SIG-M5 treated with dmso at 0.1 percent for 504 hours (cell line): ENCODE data around the gene CDC27.
"Not testable (repeated sequence)": the region's sequence is repeated elsewhere in the genome, so short reads cannot be mapped to it uniquely, and the experiment has no call there.

Experiments
- DNase-seq: peaks from one replicate; lab custom pipeline; 2025; ENCODE audit not compliant: unreplicated experiment; lab: John Stamatoyannopoulos, UW

Gene CDC27

DNA sequence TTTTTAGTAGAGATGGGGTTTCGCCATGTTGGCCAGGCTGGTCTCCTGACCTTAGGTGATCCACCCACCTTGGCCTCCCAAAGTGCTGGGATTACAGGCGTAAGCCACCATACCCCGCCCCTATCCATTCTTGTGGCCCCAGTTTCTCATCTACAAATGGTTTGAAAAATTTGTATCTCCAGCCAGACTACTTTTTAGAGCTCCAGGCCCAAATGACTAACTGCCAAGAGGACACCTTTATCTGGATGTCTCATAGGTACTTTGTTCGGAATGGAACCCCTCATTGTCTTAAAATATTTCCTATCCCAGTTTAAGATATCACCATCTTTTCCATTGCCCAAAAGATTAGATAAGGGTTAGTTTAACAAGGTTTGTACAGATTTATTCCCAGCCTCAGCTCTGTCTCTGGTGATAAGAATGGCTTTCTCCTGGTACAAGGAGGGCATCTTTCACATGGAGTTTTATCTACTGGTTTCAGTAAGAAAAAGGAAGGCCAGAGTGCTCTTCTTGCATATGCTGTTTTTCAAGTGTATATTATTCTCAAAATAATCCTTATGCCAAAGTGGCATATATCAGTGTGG is 4.9 kb upstream of the CDC27 start:
- DNase-seq = no peak

DNA sequence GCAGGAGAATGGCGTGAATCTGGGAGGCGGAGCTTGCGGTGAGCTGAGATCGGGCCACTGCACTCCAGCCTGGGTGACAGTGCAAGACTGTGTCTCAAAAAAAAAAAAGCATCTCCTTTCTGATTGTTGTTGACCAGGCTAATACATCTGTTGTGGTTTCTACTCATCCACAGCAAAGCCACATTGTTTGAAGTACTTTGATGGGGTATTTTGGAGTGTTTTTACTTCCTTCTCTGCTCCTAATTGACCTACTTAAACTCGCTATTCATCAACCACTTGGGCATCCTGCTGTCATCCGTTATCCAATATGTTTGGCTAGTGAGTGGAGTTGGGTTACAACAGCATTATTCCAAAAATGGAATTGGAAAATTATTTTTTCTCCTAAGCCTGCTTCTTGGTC is 3.5 kb upstream of the CDC27 start:
- DNase-seq = no peak

DNA sequence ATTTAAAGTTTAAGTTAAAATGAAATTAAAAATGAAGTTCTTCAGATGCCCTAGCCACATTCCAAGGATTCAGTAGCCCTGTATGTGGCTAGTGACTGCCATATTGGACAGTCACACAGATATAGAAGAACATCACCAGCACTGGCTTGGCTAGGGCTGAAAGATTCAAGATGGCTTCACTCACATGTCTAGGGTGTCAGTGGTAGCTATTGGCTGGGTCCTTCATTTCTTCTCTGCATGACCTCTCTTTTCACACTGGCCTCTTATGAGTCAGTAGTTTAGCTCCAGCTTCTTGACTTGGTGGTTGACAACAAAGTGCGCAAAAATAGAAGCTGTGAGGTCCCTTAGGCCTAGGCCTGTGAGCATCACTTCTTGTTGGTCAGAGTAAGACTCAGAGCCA is 1.7 kb upstream of the CDC27 start:
- no peak for DNase-seq

DNA sequence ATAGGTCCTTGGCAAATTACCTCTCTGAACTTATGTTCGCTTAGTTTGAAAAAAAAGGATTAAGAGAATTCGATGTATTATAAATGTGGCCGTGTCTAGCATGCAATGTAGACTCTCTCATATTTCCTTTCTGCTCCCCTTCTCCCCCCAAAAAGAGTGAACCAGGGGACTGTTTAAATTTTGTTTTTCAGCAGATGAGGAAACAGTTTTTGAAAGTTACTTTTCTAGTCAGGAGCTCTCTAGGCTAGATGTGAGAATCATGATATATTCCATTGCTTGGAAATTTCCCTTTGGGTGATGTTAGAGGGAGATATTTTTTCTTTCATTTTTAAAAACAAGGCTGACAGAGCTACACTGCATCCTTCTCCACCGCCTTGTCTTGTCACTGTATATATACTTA is 1.1 kb upstream of the CDC27 start:
- DNase-seq = no peak

DNA sequence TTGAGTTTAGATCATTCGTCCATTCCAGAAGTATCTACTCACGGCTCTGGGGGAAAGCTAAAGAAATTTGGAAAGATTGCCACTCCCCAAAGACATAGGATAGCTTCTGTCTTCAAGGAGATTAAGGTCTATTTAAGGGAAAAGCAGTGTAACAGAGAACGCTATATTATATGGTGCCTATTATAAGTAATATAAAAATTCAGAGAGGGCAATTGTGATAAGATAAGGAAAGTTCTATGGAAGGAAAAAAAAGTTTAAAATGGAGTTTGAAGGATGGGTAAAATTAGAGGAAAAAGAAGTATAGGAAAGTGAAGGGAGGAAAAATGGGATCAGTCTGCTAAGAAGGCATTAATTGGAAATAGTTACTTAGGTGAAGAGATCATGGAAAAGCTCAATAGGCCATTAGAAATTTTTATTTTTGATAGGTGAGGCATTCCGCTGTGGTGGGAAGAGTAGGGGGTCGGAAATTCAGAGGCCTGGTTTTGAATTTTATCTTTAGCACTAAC is 690 bp upstream of the CDC27 start:
- no peak for DNase-seq

DNA sequence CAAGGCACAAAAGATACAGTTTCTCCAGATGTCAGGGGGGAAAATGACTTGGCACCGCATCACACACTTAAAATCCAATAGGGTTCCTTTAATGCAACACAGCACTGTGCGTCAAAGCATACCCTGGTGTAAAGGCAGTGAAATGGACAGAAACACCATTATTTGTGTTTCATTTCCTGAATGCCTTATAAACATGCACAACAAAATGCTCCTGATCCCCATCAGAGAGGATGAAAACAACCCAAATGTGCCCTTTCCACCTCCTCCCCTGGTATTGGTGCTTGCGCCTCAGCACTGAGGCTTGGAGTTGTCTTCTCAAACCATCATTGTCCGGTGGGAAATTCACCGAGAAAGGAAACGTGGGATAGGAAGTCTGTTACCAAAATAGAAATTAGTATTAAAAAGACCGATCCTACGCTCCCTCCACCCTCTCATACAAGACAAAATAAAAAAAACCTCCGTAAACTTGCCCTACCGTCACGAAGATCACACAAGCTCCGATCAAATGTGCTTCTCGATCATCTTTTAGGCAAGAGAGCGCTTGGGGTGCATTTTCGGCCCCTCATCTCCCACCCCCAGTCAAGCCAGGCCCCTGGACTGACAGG is 722 bp downstream of the CDC27 start:
- DNase-seq = peak; percentile 44

DNA sequence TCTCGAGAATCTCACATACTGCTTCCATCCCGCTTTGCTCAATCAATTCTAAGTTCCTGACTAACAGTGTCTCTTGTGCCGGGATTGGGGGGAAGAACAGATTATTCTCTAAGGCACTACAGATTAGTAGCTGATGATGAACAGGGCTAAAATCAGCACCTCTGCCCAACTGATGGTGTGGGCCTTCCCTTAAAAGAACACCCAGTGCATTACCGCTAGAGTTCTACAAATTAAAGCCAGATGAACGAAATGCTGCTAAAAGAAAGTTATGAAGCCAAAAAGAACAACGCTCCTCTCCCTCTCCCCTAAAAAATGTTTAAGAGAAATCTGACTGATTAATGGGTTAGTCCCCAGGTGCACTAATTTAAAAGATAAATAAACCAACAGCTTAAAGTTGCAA is 4.4 kb downstream of the CDC27 start:
- DNase-seq = no peak

DNA sequence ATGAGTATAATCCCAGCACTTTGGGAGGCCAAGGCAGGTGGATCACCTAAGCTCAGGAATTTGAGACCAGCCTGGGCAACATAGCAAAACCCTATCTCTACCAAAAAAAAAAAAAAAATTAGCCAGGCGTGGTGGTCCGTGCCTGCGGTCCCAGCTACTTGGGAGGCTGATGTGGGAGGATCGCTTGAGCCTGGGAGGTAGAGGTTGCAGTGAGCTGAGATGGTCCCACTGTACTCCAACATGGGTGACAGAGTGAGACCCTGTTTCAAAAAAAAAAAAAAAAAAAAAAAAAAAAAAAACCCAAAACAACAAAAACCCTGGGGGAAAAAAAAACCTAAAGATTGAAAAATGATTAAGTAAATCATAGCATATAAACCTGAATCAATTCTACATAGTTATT is 8.1 kb downstream of the CDC27 start:
- DNase-seq = not testable (repeated sequence)

DNA sequence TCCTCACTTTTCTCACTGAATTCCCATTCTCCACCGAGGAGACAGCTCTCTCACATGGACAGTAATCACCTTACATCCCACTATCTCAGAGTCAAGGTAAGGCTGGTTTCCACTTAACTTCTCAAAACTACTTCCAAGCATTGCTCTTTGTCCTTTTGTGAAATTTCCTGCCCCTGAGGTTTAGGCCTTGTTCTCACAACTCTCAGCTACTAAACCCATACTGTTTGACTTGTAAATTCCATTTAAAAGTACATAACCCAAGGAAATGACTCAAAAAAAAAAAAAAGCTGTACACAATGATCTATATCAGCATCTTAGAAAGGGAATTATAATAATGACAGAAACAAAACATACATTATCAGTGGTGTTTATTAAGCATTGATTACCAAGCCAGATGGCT is 8.8 kb downstream of the CDC27 start:
- no peak for DNase-seq

DNA sequence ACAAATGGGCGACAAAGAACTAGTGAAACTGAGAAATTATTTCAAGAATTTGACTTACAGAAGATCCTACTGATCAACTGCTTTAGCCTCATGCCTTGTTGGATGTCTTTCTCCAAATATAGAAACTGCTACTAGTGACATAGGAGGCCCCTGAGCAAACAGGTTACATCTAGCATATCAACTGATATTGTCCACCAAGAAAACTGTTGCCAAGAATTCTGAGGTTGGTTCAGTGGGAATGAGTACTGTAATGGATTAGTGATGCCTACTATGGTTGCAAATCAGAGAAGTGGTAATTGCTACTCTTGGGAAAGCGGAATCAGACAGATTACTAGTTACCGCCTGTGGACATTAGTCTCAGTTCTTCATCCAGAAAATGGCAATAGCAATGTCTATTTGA is 10.0 kb downstream of the CDC27 start:
- DNase-seq = no peak

DNA sequence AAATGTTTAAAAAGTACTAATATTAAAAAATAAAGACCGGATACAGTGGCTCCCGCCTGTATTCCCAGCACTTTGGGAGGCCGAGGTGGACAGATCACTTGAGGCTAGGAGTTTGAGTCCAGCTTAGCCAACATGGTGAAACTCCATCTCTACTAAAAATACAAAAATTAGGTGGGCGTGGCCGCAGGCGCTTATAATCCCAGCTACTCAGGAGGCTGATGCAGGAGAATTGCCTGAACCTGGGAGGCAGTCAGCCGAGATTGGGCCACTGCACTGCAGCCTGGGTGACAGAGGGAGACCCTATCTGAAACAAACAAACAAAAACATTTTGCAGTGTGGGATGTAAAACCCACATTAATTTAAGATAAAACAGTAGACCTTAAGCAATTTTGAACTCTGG is 11.8 kb downstream of the CDC27 start:
- no peak for DNase-seq

DNA sequence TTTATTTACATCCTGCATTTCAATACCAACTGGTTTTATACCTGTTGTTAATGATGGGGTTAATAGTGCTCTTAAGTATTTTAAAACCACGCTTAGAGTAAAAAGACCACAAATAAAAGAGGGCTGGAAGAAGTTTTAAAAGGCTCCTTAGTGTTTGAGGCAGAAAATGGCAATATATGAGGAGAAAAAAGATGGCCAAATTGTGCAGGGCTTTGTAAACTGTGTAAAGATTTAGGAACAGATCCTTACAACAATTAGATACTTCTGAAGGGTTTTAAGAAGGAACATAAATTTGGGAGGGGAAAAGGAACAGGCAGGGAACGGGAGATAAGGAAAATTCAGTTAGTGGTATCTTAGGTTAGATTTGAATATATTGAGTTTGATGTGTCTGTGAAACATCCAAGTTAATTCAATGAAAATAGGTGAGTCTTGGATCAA is 12.7 kb downstream of the CDC27 start:
- DNase-seq = no peak

DNA sequence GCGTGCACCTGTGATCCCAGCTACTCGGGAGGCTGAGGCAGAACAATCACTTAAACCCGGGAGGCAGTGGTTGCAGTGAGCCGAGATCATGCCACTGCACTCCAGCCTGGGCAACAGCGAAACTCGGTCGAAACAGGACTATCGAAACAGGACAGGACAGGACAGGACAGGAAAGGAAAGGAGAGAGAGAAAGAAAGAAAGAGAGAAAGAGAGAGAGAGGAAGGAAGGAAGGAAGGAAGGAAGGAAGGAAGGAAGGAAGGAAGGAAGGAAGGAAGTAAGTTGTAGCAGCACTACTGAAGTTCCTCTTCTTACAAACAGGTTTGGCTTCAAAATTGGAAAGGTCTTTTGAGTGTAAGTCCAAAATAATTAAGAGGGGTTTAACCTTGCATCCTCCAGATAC is 14.3 kb downstream of the CDC27 start:
- not testable (repeated sequence) for DNase-seq

DNA sequence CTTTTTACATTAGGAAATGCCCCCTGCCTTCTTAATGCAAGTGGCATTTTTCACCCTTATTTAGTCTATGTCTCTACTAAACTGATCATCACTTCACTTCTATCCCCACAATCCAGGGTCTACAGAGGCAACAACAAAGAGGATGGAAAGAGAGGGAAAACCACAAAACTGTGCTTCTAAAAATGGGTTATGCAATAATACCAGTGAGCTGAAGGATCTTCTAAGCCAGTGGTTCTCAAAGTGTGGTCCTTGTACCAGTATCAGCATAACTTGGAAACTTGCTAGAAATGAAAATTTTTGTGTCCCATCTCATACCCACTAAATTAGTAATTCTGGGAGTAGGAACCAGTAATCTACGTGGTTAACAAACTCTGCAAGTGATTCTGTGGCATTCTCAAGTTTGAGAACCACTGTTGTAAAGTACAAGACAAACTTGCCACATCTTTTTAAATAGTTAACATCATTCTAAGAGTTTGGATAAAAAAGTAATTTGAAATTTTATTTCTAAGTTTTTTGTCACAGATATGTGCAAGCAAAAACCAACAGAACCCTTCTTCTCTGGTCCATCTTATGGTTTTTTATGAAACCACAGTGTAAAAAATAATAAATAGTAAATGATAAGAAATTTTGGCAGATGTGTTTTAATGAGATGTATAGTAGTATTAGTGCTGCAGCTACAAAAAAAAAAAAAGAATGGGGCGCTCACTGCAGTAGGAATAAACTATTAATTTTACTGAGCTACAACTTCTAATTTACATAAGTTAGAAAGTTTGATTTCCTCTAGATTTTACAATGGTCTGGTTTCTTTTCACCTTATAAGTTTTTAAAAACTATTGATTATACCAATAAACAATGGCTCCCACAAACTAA is 16.2 kb downstream of the CDC27 start:
- peak; percentile 65 for DNase-seq

DNA sequence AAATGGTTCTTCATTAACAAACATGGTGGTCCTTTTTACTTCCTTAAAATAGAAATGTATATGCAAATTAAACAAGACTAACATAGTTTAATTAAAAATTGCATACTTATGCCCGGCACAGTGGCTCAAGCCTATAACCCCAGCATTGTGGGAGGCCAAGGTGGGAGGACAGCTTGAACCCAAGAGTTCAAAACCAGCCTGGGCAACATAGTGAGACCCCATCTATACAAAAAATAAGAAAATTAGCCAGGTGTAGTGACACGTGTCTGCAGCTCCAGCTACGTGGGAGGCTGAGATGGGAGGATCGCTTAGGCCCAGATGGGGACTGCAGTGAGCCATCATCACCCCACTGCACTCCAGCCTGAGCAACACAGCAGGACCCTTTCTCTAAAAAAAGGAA is 18.4 kb downstream of the CDC27 start:
- DNase-seq = no peak

DNA sequence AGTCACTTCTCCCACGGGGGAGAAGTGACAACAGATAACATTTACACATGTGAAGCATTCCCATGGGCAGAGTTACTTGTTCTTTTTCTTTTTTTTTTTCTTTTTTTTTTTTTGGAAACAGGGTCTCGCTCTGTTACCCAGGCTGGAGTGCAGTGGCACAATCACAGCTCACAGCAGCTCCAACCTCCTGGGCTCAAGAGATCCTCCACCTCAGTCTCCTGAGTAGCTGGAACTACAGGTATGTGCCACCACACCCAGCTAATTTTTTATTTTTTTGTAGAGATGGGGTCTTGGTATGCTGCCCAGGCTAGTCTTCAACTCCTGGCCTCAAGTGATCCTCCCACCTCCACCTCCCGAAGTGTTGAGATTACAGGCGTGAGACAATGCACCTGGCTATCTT is 20.2 kb downstream of the CDC27 start:
- not testable (repeated sequence) for DNase-seq

DNA sequence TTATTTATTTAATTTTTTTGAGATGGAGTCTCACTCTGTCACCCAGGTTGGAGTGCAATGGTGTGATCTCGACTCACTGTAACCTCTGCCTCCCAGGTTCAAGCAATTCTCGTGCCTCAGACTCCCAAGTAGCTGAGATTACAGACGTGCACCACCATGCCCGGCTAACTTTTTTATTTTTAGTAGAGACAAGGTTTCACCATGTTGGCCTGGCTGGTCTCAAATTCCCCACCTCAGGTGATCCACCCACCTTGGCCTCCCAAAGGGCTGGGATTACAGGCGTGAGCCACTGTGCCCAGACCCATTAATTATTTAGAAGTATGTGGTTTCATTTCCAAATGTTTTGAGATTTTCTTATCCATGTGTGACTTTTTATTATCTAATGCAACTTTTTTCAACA is 22.2 kb downstream of the CDC27 start:
- DNase-seq = not testable (repeated sequence)

DNA sequence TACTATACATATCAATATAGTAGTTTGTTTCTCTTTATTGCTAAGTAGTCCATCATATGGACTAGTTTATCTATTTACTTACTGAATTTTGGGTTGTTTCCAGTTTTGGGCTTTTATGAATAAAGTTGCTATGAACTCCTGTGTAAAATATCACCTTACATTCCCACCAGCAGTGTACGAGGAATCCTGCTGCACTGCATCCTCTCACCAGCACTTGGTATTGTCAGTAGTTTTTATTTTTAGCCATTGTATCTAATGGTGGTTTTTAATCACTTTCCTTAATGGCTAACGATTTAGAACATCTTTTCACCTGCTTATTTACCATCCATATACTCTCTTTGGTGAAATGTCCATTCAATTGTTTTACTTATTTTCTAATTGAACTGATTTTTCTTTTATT is 24.0 kb downstream of the CDC27 start:
- DNase-seq = no peak

DNA sequence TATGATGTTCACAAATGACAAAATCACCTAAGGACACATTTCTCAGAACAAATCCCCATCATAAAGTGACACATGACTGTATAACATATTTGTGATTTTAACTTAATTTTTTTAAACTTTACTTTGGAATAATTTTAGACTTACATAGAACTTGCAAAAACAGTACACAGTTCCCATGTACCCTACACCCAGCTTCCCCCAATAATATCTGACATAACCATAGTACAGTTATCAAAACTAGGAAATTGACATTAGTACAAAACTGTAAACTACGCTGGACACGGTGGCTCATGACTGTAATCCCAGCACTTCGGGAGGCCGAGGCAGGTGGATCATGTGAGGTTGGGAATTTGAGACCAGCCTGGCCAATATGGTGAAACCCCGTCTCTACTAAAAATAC is 24.8 kb downstream of the CDC27 start:
- DNase-seq = no peak

DNA sequence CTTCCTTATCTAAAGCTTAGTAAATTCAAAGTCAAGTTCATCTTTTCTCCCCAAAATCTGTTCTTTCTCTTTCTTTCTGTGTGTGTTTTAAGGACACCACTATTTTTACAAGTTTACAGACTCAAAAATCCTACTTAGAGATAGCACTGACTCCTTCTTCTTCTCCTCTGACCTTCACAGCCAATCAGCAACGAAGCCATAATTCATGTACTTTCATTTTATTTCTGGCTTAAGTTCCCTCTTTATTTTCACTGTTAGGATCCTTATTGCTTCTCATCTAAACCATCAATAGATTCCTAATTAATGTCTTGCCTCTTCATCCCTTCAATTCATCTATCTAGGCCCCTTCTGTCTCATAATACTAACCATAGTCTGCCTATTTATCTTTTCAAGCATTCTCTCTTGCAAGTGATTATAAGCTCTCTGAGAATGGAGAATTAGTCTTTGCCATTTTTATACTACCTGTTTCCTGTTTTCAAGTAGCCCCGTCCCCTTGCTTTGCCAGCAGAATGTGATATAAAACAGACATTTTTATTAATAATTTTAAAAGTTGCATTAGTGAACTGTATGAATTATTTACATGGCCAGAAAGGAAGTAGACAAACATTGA is 27.0 kb downstream of the CDC27 start:
- DNase-seq = no peak

DNA sequence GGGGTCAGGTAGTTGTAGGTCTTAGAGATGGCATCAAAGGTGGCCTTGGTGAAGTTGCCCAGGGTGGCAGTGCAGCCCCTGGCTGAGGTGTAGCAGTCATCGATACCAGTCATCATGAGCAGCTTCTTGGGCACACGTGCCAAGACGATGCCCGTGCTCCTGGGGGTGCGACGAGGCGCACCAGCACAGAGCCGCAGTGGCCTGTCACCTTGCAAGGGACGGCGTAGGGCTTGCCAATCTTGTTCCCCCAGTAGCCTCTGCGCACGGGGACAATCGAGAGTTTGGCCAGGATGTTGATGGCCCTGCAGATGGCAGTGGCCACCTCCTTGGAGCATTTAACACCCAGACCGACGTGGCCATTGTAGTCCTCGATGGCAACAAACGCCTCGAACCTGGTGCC is 29.8 kb downstream of the CDC27 start:
- DNase-seq = no peak

DNA sequence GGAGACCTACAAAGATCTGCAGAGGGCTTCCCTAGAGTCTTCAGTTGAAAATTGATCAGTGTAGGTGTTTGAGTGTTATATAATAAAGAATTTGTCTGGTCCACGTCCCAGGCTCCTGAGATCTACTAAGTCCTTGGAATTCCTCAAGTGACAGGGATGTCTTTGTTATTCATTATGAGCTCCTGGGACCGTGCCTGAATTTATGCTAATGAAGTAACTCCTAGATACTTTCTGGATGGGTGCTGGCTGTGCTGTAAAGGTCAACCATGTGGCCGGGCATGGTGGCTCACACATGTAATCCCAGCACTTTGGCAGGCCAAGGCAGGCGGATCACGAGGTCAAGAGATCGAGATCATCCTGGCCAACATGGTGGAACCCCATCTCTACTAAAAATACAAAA is 43.7 kb downstream of the CDC27 start:
- DNase-seq = no peak
